ENCODE measurements around the gene YWHAH.

DNA sequence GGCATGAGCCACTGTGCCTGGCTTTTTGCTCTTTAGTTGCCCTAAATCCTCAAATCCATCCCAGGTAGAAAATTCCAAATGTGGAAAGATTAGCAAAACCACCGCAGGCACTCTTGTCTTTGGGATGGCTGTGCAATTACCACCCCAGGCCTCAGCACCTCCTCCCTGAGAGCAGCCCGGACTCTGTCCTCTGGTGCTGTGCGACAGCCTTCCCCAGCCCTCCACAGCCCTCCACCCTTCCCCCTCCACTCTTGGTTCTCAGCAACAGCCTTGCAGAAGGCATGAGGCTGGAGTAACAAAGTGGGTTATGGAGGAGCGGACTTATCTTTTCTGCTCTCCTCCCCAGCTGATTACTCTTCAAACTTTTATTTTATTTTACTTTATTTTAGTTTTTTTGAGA lies 44.7 kb upstream of the YWHAH start:
- TF ChIP-seq, protein P1, sequence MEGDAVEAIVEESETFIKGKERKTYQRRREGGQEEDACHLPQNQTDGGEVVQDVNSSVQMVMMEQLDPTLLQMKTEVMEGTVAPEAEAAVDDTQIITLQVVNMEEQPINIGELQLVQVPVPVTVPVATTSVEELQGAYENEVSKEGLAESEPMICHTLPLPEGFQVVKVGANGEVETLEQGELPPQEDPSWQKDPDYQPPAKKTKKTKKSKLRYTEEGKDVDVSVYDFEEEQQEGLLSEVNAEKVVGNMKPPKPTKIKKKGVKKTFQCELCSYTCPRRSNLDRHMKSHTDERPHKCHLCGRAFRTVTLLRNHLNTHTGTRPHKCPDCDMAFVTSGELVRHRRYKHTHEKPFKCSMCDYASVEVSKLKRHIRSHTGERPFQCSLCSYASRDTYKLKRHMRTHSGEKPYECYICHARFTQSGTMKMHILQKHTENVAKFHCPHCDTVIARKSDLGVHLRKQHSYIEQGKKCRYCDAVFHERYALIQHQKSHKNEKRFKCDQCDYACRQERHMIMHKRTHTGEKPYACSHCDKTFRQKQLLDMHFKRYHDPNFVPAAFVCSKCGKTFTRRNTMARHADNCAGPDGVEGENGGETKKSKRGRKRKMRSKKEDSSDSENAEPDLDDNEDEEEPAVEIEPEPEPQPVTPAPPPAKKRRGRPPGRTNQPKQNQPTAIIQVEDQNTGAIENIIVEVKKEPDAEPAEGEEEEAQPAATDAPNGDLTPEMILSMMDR (IDR thresholded peaks at IDR 0.05): no peak
- no peak for TF ChIP-seq EZH2 (IDR thresholded peaks at IDR 0.05; ENCODE audit: borderline replicate concordance, insufficient read depth, low read depth, low read length, poor library complexity, severe bottlenecking)
